Adipose tissue (tissue), 3 donors: ENCODE data around the gene ARHGEF28. TPM values are rescaled to one million over a fixed set of nuclear protein-coding genes. Genes with fewer than 3 reads are reported as not detected.

Experiments used
- H3K27ac ChIP-seq: one replicate; pipeline ENCODE4 v1.5.1; 2013; ENCODE audit warnings: low read depth, low read length
- WGBS, 3 donors: extraction: QIAGEN DNeasy Blood & Tissue Kit; methylation state at CpG; one replicate each; pipeline ENCODE4 v1.1.7; 2013; 5-methylcytosine and 5-hydroxymethylcytosine counted together
- polyA plus RNA-seq, 3 donors: library from polyadenylated mRNA; stranded (reverse); fragments of 200-250 nt; gene quantifications; one replicate each; pipeline ENCODE4 v1.2.3, GENCODE V29; 2013
- donor health status: healthy with polysubstance abuse.
- donor health status: Bipolar disorder and iron deficiency.
- donor health status: healthy.

ARHGEF28 gene
- polyA plus RNA-seq, 3 donors: 1.9 to 11.6 (median 5.5) TPM

- 66 to 74% (median 71%) methylated on average over 7 of the region's 7 CpGs for WGBS, 3 donors
Observed at GRCh38 chr5:73751254-73751914, 125.4 kb downstream of the ARHGEF28 start.

GRCh38 chr5:73754254-73754653 is 128.3 kb downstream of the ARHGEF28 start:
- H3K27ac ChIP-seq: no peak overlapping the region
- 93 to 96% (median 94%) methylated on average over 4 of the region's 4 CpGs for WGBS, 3 donors

More at GRCh38 chr5:73751254-73751914, 125.4 kb downstream of the ARHGEF28 start:
- no peak overlapping the region for H3K27ac ChIP-seq

DNA sequence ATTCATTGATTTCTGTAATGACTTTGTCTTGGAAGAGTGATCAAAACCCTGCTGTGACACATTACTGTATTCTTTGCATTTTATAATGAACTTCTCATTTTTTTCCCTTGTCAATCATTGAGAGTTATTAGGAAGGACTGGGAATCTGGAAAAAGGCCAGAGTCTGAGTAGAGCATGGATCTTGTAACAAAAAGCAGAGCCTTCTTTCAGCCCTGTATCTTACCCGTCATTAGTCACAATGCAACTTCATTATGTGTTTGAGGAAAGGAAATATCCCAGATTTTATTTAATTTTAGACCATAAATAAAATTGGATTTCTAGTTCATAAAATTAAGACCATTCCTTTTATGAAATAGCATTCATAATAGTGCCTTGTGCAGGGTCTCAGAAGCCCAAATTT is 131.4 kb downstream of the ARHGEF28 start:
- 90 to 96% (median 90%) methylated on average over 1 of the region's 1 CpG for WGBS, 3 donors
- no peak overlapping the region for H3K27ac ChIP-seq

GRCh38 chr5:73759771-73760170 is 133.8 kb downstream of the ARHGEF28 start:
- H3K27ac ChIP-seq: no peak overlapping the region
- WGBS, 3 donors: 28 to 63% (median 48%) methylated on average over 1 of the region's 1 CpG

DNA sequence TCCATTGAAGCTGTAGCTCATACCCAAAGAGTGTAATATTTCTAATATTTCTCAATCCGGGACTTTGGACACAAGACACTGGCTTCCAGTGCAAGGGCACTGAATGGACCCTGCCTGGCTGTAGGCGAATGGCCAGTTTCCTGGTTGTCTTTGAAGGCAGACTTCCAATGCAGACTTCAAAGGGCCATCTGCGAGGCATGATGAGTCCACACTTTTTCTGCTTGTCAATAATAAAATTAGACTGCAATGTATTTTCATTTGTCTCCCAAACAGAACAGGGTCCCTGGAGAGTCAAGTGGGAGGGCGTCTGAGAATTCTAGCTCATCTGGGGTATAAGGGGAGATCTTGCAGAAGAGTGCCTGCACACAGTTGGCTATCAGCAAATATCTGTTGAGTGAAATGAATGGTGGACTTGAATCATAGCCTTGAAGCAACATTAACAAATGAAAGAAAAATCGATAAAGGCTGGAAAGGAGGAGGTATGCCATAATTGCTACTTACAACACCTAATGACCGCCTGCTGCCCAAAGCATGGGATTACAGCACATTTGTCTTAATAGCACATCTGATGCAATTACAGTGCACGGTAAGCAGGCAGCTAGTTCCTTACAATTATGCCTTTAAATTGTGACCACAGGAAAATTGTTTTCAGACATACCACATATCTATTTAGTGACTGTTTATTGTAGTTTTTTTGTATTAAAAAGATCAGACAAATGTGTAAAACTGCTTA is 137.5 kb downstream of the ARHGEF28 start:
- WGBS, 3 donors: 82 to 89% (median 87%) methylated on average over 7 of the region's 7 CpGs
- no peak overlapping the region for H3K27ac ChIP-seq

DNA sequence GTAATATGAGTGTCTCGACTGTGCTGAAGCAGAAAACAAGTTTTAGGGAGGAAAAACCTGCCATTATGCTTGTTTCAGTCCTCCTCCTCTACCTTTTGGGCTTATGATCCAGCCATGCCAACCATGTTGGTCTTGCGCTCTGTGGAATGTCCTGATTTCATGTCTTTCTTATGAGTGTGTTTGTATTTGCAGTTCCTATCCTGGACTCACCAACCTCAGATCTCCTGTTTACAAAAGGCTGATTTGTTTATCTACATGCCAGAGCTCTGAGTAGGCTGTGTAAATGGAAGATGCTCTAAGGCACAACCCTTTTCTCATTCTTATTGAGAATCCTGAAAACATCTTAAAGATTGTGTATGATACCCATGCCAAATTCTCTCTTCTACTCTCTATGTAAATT is 138.6 kb downstream of the ARHGEF28 start:
- H3K27ac ChIP-seq: no peak overlapping the region
- WGBS, 3 donors: 92 to 93% (median 92%) methylated on average over 2 of the region's 2 CpGs

GRCh38 chr5:73764996-73765395 is 139.0 kb downstream of the ARHGEF28 start:
- H3K27ac ChIP-seq: no peak overlapping the region

DNA sequence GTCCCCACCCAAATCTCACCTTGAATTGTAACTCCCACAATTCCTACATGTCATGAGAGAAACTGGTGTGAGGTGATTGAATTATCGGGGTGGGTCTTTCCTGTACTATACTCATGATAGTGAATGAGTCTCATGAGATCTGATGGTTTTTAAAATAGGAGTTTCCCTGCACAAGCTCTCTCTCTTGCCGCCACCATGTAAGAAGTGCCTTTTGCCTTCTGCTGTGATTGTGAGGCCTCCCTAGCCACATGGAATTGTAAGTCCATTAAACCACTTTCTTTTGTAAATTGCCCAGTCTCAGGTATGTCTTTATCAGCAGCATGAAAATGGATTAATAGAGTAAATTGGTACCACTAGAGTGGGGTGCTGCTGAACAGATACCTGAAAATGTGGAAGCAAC is 140.9 kb downstream of the ARHGEF28 start:
- 95 to 100% (median 97%) methylated on average over 2 of the region's 2 CpGs for WGBS, 3 donors
- no peak overlapping the region for H3K27ac ChIP-seq

DNA sequence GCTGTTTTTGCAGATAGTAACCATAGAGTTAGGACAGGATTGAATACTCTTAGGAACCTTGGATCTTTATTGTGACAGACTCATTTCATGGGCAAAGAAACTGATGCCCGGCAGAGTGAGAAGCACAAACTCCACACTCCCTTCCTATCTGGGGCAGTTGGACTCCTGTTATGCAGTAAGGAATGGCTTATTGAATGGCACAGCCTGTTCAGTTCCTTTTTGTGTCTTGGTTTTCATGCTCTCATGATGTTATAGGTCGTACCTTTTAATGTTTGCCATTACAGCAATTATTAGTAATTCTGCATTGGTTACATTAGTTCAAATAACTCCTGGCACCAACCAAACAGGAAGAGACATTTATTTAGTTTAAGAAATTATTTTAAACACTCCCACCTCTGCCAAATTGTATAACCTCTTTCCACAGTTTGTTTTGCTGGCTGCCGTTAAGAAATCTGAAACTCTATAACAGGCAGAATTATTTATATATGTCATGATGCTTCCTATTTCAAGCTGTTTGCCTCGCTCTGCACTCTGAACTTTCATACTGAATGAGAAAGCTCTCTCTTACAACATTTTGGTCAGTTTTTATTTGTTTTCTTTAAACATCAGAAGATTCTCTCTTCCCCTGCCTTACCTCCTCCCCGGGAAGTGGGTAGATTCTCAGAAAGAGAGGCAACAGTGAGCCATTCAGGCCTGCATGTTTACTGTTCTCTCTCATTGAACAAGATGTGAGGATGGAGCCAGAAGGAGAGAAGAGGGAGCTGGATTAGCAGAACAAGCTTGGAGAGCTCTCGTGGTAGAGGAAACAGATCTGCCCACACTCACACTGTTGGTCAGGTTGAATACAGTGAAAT is 144.4 kb downstream of the ARHGEF28 start:
- 42 to 70% (median 46%) methylated on average over 6 of the region's 6 CpGs for WGBS, 3 donors
- no peak overlapping the region for H3K27ac ChIP-seq

- 69 to 92% (median 76%) methylated on average over 3 of the region's 3 CpGs for WGBS, 3 donors
Observed at GRCh38 chr5:73774924-73775323, 148.9 kb downstream of the ARHGEF28 start.

GRCh38 chr5:73776405-73776804 is 150.4 kb downstream of the ARHGEF28 start:
- WGBS, 3 donors: 76 to 85% (median 82%) methylated on average over 5 of the region's 5 CpGs
- no peak overlapping the region for H3K27ac ChIP-seq

More at GRCh38 chr5:73774924-73775323, 148.9 kb downstream of the ARHGEF28 start:
- no peak overlapping the region for H3K27ac ChIP-seq

- no peak overlapping the region for H3K27ac ChIP-seq
- 69 to 90% (median 85%) methylated on average over 2 of the region's 2 CpGs for WGBS, 3 donors
Observed at GRCh38 chr5:73777192-73777591, 151.2 kb downstream of the ARHGEF28 start.

- 84 to 86% (median 85%) methylated on average over 11 of the region's 11 CpGs for WGBS, 3 donors
- no peak overlapping the region for H3K27ac ChIP-seq
Observed at GRCh38 chr5:73780302-73781080, 154.5 kb downstream of the ARHGEF28 start.

GRCh38 chr5:73781107-73781768 is 155.2 kb downstream of the ARHGEF28 start:
- 76 to 85% (median 77%) methylated on average over 6 of the region's 6 CpGs for WGBS, 3 donors
- H3K27ac ChIP-seq: no peak overlapping the region

- no peak overlapping the region for H3K27ac ChIP-seq
- 51 to 66% (median 55%) methylated on average over 1 of the region's 1 CpG for WGBS, 3 donors
Observed at GRCh38 chr5:73783828-73784227, 157.8 kb downstream of the ARHGEF28 start.

GRCh38 chr5:73786043-73786831 is 160.2 kb downstream of the ARHGEF28 start:
- WGBS, 3 donors: 70 to 92% (median 89%) methylated on average over 13 of the region's 13 CpGs
- no peak overlapping the region for H3K27ac ChIP-seq

DNA sequence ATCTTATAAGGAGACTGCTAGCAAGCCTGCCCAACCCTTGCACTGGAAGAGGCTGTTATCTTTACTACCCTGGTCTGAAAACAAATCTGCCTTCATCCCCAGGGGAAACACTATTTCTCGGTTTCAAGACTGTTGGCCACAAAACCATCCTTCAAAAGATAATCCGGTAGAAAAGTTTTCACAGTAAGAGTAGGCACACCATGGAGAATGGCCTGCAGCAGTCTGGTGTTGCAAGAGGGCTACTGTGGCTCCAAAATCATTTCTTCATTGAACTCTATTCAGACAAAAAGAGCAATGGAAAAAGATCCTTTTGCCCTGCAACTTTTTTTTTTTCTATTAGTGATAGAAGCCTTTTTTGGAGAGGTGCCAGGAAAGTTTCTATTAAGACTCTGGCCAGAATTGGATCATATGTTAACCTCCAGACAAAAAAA is 163.9 kb downstream of the ARHGEF28 start:
- WGBS, 3 donors: 45 to 69% (median 51%) methylated on average over 2 of the region's 2 CpGs
- H3K27ac ChIP-seq: no peak overlapping the region
